ENCODE data around the gene CTBP1.

CTBP1 gene

GRCh38 chr4:1177274-1178141 lies 71.4 kb downstream of the CTBP1 start:
- WGBS (ENCODE audit: extremely low coverage, insufficient coverage, insufficient read length): no CpG with 5 or more reads among the region's 28 CpGs

GRCh38 chr4:1176398-1177273 lies 72.3 kb downstream of the CTBP1 start:
- no peaks in the 10 kb centered on the region for H3K79me2 ChIP-seq (ENCODE audit: control insufficient read depth, insufficient read depth, low read length, poor library complexity)
- no peak overlapping the region for H4K12ac ChIP-seq (ENCODE audit: low read depth, low read length)
- peaks cover 10% of the 10 kb centered on the region for H3K27me3 ChIP-seq (ENCODE audit: insufficient read depth, low read length)
- DNase-seq: no peak
- H4K8ac ChIP-seq (ENCODE audit: low read depth, low read length): no peak overlapping the region
- peaks cover 15 to 17% of the 10 kb centered on the region in 2 experiments for H3K4me1 ChIP-seq (ENCODE audit: control insufficient read depth in 1 of 2, insufficient read depth in 2 of 2, low read length in 2 of 2)
- no peak overlapping the region for H3K27ac ChIP-seq (ENCODE audit: low read depth, low read length)
- no peak overlapping the region for H3K18ac ChIP-seq (ENCODE audit: low read length)
- WGBS (ENCODE audit: extremely low coverage, insufficient coverage, insufficient read length): no CpG with 5 or more reads among the region's 1 CpG
- no peaks in the 10 kb centered on the region for H3K36me3 ChIP-seq (ENCODE audit: control insufficient read depth in 1 of 2, insufficient read depth in 2 of 2, low read length in 2 of 2)
- H2AK5ac ChIP-seq (ENCODE audit: low read length): no peak overlapping the region
- no peak overlapping the region for H2AFZ ChIP-seq (ENCODE audit: insufficient read depth, low read length, poor library complexity)
- no peak overlapping the region for H3K14ac ChIP-seq (ENCODE audit: low read length)
- H3K4me2 ChIP-seq (ENCODE audit: low read length): no peak overlapping the region
- no peak overlapping the region for H3K4me3 ChIP-seq (ENCODE audit: low read depth, low read length)
- H3K23ac ChIP-seq (ENCODE audit: low read length): no peak overlapping the region
- no peak overlapping the region for H4K91ac ChIP-seq (ENCODE audit: low read depth, low read length)
- no peak overlapping the region for H2BK120ac ChIP-seq (ENCODE audit: insufficient read depth, low read length, poor library complexity)
- peaks cover 6% of the 10 kb centered on the region for H3K9me3 ChIP-seq (ENCODE audit: insufficient read depth, low read depth, low read length)
- no peak overlapping the region for H3K4ac ChIP-seq (ENCODE audit: low read depth, low read length)
- no peak overlapping the region for H2BK5ac ChIP-seq (ENCODE audit: low read depth, low read length, poor library complexity)
- no peak overlapping the region for H2BK12ac ChIP-seq (ENCODE audit: low read length)
- no peaks in the 10 kb centered on the region for H3K79me1 ChIP-seq (ENCODE audit: low read length)
- H3K9ac ChIP-seq (ENCODE audit: low read length): no peak overlapping the region

More at GRCh38 chr4:1177274-1178141, 71.4 kb downstream of the CTBP1 start:
- H2BK12ac ChIP-seq (ENCODE audit: low read length): no peak overlapping the region
- no peak overlapping the region for H3K14ac ChIP-seq (ENCODE audit: low read length)
- no peaks in the 10 kb centered on the region for H3K79me1 ChIP-seq (ENCODE audit: low read length)
- no peak overlapping the region for H3K18ac ChIP-seq (ENCODE audit: low read length)
- no peak overlapping the region for H3K27ac ChIP-seq (ENCODE audit: low read depth, low read length)
- no peak overlapping the region for H4K91ac ChIP-seq (ENCODE audit: low read depth, low read length)
- no peak overlapping the region for H4K12ac ChIP-seq (ENCODE audit: low read depth, low read length)
- DNase-seq: no peak
- H3K4me2 ChIP-seq (ENCODE audit: low read length): no peak overlapping the region
- H2AFZ ChIP-seq (ENCODE audit: insufficient read depth, low read length, poor library complexity): no peak overlapping the region
- no peak overlapping the region for H3K9ac ChIP-seq (ENCODE audit: low read length)
- H3K36me3 ChIP-seq (ENCODE audit: control insufficient read depth in 1 of 2, insufficient read depth in 2 of 2, low read length in 2 of 2): no peaks in the 10 kb centered on the region
- H2AK5ac ChIP-seq (ENCODE audit: low read length): no peak overlapping the region
- no peak overlapping the region for H3K4ac ChIP-seq (ENCODE audit: low read depth, low read length)
- no peak overlapping the region for H3K4me3 ChIP-seq (ENCODE audit: low read depth, low read length)
- no peak overlapping the region for H2BK5ac ChIP-seq (ENCODE audit: low read depth, low read length, poor library complexity)
- H3K4me1 ChIP-seq (ENCODE audit: control insufficient read depth in 1 of 2, insufficient read depth in 2 of 2, low read length in 2 of 2): peaks cover 6 to 10% of the 10 kb centered on the region in 2 experiments
- no peak overlapping the region for H4K8ac ChIP-seq (ENCODE audit: low read depth, low read length)
- no peak overlapping the region for H2BK120ac ChIP-seq (ENCODE audit: insufficient read depth, low read length, poor library complexity)
- H3K27me3 ChIP-seq (ENCODE audit: insufficient read depth, low read length): peaks cover 1% of the 10 kb centered on the region
- H3K9me3 ChIP-seq (ENCODE audit: insufficient read depth, low read depth, low read length): peaks cover 6% of the 10 kb centered on the region
- H3K23ac ChIP-seq (ENCODE audit: low read length): no peak overlapping the region
- no peaks in the 10 kb centered on the region for H3K79me2 ChIP-seq (ENCODE audit: control insufficient read depth, insufficient read depth, low read length, poor library complexity)

- H3K14ac ChIP-seq (ENCODE audit: low read length): no peak overlapping the region
- peaks cover 17 to 20% of the 10 kb centered on the region in 2 experiments for H3K4me1 ChIP-seq (ENCODE audit: control insufficient read depth in 1 of 2, insufficient read depth in 2 of 2, low read length in 2 of 2)
- H3K18ac ChIP-seq (ENCODE audit: low read length): no peak overlapping the region
- no peaks in the 10 kb centered on the region for H3K79me1 ChIP-seq (ENCODE audit: low read length)
- H3K23ac ChIP-seq (ENCODE audit: low read length): no peak overlapping the region
- H3K36me3 ChIP-seq (ENCODE audit: control insufficient read depth in 1 of 2, insufficient read depth in 2 of 2, low read length in 2 of 2): no peaks in the 10 kb centered on the region
- H3K4me2 ChIP-seq (ENCODE audit: low read length): no peak overlapping the region
- H2AK5ac ChIP-seq (ENCODE audit: low read length): no peak overlapping the region
- peaks cover 19% of the 10 kb centered on the region for H3K27me3 ChIP-seq (ENCODE audit: insufficient read depth, low read length)
- H3K4me3 ChIP-seq (ENCODE audit: low read depth, low read length): no peak overlapping the region
- no peak overlapping the region for H3K27ac ChIP-seq (ENCODE audit: low read depth, low read length)
- H4K8ac ChIP-seq (ENCODE audit: low read depth, low read length): no peak overlapping the region
- H2BK5ac ChIP-seq (ENCODE audit: low read depth, low read length, poor library complexity): no peak overlapping the region
- H3K9me3 ChIP-seq (ENCODE audit: insufficient read depth, low read depth, low read length): peaks cover 7% of the 10 kb centered on the region
- no peak overlapping the region for H2BK12ac ChIP-seq (ENCODE audit: low read length)
- H3K79me2 ChIP-seq (ENCODE audit: control insufficient read depth, insufficient read depth, low read length, poor library complexity): no peaks in the 10 kb centered on the region
- no peak overlapping the region for H2BK120ac ChIP-seq (ENCODE audit: insufficient read depth, low read length, poor library complexity)
- no peak overlapping the region for H4K12ac ChIP-seq (ENCODE audit: low read depth, low read length)
- no CpG with 5 or more reads among the region's 7 CpGs for WGBS (ENCODE audit: extremely low coverage, insufficient coverage, insufficient read length)
- H3K4ac ChIP-seq (ENCODE audit: low read depth, low read length): no peak overlapping the region
- H4K91ac ChIP-seq (ENCODE audit: low read depth, low read length): no peak overlapping the region
- no peak overlapping the region for H3K9ac ChIP-seq (ENCODE audit: low read length)
- DNase-seq: no peak
- H2AFZ ChIP-seq (ENCODE audit: insufficient read depth, low read length, poor library complexity): no peak overlapping the region
Measured at GRCh38 chr4:1175635-1176229, 73.2 kb downstream of the CTBP1 start.

DNA sequence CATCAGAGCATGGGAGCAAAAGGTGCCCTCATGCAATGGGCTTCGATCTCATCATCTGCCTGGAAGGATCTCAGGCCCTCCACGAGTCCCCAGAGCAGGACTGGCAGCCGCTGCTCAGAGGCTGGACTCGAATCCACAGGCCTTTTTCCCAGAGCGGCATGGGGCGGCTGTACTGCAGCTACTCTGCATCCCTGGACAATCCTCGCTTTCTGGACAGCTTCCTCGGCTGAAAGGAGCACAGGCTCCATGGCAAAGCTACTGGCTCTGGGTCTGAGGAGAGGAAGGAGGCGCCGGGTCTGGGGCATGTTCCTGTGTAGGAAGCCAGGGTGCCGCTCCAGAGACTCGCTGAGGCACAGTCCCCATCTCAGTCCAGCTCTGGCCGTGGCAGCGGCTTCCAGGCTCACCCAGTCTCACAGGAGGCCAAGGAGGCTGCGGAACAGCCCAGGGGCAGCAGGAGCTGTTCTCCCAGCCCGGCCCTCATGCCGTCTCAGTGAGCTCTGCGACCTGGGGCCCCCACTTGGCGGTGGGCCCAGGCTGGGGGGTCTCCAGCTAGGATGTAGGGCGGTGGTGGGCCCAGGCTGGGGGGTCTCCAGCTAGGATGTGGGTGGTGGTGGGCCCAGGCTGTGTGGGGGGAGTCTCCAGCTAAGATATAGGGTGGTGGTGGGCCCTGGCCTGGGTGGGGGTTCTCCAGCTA lies 73.8 kb downstream of the CTBP1 start:
- Histone ChIP-seq H3K4me3 (ENCODE audit: low read depth, low read length) (no peak overlapping the region), H3K18ac (ENCODE audit: low read length) (no peak overlapping the region), H3K27ac (ENCODE audit: low read depth, low read length) (no peak overlapping the region), H2BK120ac (ENCODE audit: insufficient read depth, low read length, poor library complexity) (no peak overlapping the region), H3K14ac (ENCODE audit: low read length) (no peak overlapping the region), H2BK12ac (ENCODE audit: low read length) (no peak overlapping the region), H3K9ac (ENCODE audit: low read length) (no peak overlapping the region), H3K4me1 (ENCODE audit: control insufficient read depth in 1 of 2, insufficient read depth in 2 of 2, low read length in 2 of 2) (peaks cover 17 to 20% of the 10 kb centered on the region in 2 experiments), H2BK5ac (ENCODE audit: low read depth, low read length, poor library complexity) (no peak overlapping the region), H4K12ac (ENCODE audit: low read depth, low read length) (no peak overlapping the region), H3K79me1 (ENCODE audit: low read length) (no peaks in the 10 kb centered on the region), H4K91ac (ENCODE audit: low read depth, low read length) (no peak overlapping the region), H3K27me3 (ENCODE audit: insufficient read depth, low read length) (peaks cover 25% of the 10 kb centered on the region), H3K4ac (ENCODE audit: low read depth, low read length) (no peak overlapping the region), H2AK5ac (ENCODE audit: low read length) (no peak overlapping the region), H3K79me2 (ENCODE audit: control insufficient read depth, insufficient read depth, low read length, poor library complexity) (no peaks in the 10 kb centered on the region), H3K9me3 (ENCODE audit: insufficient read depth, low read depth, low read length) (peaks cover 10% of the 10 kb centered on the region), H2AFZ (ENCODE audit: insufficient read depth, low read length, poor library complexity) (no peak overlapping the region), H4K8ac (ENCODE audit: low read depth, low read length) (no peak overlapping the region), H3K23ac (ENCODE audit: low read length) (no peak overlapping the region), H3K36me3 (ENCODE audit: control insufficient read depth in 1 of 2, insufficient read depth in 2 of 2, low read length in 2 of 2) (no peaks in the 10 kb centered on the region), H3K4me2 (ENCODE audit: low read length) (no peak overlapping the region)
- no peak for DNase-seq
- WGBS (ENCODE audit: extremely low coverage, insufficient coverage, insufficient read length): no CpG with 5 or more reads among the region's 20 CpGs

Data from trophoblast cell (in vitro differentiated cells and primary cell).